Astrocyte (in vitro differentiated cells and primary cell): ENCODE results near the gene KIAA1671.

ENCODE experiments used
- CTCF ChIP-seq: IDR thresholded peaks from 2 replicates; pipeline ENCODE4 v1.5.1; 2011; ENCODE audit warnings: low read depth, mild to moderate bottlenecking, inconsistent platforms, low read length, moderate library complexity; ENCODE audit not compliant: insufficient read depth
- EZH2 ChIP-seq: IDR thresholded peaks from 2 replicates; pipeline ENCODE4 v1.6.1; 2012; ENCODE audit warnings: mild to moderate bottlenecking, low read length, inconsistent platforms; ENCODE audit not compliant: insufficient read depth

GRCh38 chr22:25110596-25110845 is 158.0 kb downstream of the KIAA1671 start:
- TF ChIP-seq CTCF (no peak), EZH2 (no peak)
